ENCODE measurements around the gene SLC12A1.

DNA sequence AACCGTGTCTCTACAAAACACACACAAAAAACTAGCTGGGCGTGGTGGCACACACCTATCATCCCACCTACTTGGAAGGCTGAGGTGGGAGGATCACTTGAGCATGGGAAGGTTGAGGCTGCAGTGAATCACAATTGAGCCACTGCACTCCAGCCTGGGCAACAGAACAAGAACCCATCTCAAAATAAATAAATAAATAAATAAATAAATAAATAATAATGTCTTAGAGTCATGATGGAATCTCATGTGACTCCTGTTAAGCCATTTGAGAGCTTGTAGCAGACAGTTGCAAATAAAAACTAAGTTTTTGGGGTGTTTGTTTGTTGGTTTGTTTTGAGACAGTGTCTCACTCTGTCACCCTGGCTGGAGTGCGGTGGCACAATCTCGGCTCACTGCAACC, 33.2 kb downstream of the SLC12A1 start:
- TF ChIP-seq, protein P1, sequence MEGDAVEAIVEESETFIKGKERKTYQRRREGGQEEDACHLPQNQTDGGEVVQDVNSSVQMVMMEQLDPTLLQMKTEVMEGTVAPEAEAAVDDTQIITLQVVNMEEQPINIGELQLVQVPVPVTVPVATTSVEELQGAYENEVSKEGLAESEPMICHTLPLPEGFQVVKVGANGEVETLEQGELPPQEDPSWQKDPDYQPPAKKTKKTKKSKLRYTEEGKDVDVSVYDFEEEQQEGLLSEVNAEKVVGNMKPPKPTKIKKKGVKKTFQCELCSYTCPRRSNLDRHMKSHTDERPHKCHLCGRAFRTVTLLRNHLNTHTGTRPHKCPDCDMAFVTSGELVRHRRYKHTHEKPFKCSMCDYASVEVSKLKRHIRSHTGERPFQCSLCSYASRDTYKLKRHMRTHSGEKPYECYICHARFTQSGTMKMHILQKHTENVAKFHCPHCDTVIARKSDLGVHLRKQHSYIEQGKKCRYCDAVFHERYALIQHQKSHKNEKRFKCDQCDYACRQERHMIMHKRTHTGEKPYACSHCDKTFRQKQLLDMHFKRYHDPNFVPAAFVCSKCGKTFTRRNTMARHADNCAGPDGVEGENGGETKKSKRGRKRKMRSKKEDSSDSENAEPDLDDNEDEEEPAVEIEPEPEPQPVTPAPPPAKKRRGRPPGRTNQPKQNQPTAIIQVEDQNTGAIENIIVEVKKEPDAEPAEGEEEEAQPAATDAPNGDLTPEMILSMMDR (IDR thresholded peaks at IDR 0.05): no peak
- TF ChIP-seq POLR2A (IDR thresholded peaks at IDR 0.05): no peak

Measured in heart left ventricle (tissue), 13 donors.